Adrenal gland (tissue), 5 donors: ENCODE results near the gene RFESD.

Source experiments
- POLR2A ChIP-seq, 2 donors: fragments of 450-650 bp; IDR thresholded peaks; one replicate each; pipeline ENCODE4 v1.6.1; 2017; ENCODE audit warnings: antibody characterized with exemption in 2 of 2, mild to moderate bottlenecking in 2 of 2, moderate library complexity in 1 of 2
- TF ChIP-seq, protein P1 (sequence below), 6 experiments: fragments of 450-650 bp in 4 of 6; fragments of 200-600 bp in 2 of 6; sonication (generic) in 1 of 6; IDR thresholded peaks; 1 replicate in 5 of 6; 2 replicates in 1 of 6; pipeline versions ENCODE4 v1.5.1 to v1.8.0; 2016 to 2021; ENCODE audit warnings: antibody characterized with exemption in 6 of 6, mild to moderate bottlenecking in 2 of 6, moderate library complexity in 1 of 6
- donor health status: DM: no; HTN: no; CAD: no.

DNA sequence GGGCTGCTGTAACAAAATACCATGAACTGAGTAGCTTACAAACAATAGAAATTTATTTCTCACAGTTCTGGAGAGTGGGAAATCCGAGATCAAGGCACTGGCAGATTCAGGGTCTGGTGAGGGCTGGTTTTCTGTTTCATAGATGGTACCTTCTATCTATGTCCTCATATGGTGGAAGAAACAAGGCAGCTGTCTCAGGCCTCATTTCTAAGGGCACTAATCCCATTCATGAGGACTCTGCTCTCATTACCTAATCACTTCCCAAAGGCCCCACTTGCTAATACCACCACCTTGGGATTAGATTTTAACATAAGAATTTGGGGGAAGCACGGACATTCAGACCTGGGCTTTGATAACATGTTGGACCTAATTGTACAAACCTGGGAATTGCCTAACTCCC is 13.5 kb downstream of the RFESD start:
- TF ChIP-seq, protein P1, sequence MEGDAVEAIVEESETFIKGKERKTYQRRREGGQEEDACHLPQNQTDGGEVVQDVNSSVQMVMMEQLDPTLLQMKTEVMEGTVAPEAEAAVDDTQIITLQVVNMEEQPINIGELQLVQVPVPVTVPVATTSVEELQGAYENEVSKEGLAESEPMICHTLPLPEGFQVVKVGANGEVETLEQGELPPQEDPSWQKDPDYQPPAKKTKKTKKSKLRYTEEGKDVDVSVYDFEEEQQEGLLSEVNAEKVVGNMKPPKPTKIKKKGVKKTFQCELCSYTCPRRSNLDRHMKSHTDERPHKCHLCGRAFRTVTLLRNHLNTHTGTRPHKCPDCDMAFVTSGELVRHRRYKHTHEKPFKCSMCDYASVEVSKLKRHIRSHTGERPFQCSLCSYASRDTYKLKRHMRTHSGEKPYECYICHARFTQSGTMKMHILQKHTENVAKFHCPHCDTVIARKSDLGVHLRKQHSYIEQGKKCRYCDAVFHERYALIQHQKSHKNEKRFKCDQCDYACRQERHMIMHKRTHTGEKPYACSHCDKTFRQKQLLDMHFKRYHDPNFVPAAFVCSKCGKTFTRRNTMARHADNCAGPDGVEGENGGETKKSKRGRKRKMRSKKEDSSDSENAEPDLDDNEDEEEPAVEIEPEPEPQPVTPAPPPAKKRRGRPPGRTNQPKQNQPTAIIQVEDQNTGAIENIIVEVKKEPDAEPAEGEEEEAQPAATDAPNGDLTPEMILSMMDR (IDR thresholded peaks at IDR 0.05) = no peak
- no peak for TF ChIP-seq POLR2A (IDR thresholded peaks at IDR 0.05)
